IPS-NIHi11 (cell line): Measurements from ENCODE around the gene SLC44A1.

Source experiments
- DNase-seq: peaks from one replicate; pipeline ENCODE4 v3.0.0; 2012; ENCODE audit warnings: mixed read lengths, low spot score

SLC44A1 gene

DNA sequence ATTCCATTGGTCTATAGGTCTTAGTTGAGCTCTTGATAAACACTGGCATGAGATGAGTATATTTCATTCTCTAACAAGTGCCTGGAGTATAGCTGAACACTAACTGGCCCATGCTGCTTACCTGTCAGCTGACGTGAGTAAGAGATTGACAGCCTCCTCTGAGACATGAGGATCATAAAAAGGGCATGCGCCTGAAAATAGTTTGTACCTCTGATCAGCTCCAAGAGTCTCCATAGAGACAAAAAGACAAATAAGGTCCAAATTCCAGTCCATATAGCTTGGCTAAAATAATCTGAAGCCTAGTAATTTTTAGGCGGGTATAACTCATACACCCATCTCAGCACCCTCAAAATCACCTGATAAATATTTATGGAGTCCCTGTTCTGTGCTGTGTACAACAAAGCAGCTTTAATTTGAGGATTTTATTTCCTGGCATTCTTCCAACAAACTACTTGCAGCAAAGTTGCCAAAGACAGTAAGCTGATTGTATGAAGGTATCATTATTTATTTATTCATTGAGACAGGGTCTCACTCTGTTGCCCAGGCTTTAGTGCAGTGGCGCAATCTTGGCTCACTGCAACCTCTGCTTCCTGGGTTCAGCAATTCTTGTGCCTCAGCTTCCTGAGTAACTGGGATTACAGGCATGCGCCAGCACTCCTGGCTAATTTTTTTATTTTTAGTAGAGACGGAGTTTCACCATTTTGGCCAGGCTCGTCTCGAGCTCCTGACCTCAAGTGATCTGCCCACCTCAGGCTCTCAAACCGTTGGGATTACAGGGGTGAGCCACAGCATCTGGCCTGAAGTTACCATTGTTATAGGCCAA is 187.2 kb downstream of the SLC44A1 start:
- no peak for DNase-seq

- no peak for DNase-seq
Measured at GRCh38 chr9:105432247-105432842, 187.9 kb downstream of the SLC44A1 start.

GRCh38 chr9:105435453-105435852 is 191.0 kb downstream of the SLC44A1 start:
- DNase-seq = no peak

DNA sequence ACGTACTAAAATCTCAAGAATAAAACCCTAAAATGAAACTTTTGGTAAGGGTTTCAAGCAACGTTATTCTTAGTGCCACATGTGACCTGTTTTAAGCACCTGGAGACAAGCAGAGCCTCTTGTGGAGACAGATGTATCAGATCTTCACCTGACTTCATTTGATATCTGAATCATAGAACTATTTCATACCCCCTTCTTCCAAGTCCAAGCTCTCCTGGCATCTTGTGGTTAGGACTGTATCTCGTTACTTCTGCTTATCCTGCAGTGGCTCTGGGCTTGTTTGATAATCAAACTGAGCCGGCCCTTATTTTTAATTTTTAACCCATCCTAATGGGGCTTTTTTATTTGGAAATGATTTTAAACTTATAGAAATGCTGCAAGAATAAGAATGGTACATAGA is 192.3 kb downstream of the SLC44A1 start:
- no peak for DNase-seq

DNA sequence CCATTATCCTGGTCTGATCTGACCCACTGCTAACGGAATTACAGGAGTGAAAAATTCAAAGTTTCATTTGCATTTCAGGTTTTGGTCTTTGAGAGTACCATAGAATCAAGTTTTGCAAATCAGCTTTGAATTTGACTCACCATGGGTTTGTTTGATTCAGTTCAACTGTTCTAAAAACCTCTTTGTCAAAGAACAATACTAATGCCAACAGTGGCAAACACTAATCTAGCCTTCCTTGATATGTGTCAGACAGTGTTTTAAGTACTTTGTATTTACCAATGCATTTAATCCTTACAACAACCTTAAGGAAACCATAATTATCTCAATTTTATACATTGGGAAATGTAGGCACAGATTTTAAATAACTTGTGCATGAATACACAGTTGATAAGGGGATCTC is 193.3 kb downstream of the SLC44A1 start:
- no peak for DNase-seq

DNA sequence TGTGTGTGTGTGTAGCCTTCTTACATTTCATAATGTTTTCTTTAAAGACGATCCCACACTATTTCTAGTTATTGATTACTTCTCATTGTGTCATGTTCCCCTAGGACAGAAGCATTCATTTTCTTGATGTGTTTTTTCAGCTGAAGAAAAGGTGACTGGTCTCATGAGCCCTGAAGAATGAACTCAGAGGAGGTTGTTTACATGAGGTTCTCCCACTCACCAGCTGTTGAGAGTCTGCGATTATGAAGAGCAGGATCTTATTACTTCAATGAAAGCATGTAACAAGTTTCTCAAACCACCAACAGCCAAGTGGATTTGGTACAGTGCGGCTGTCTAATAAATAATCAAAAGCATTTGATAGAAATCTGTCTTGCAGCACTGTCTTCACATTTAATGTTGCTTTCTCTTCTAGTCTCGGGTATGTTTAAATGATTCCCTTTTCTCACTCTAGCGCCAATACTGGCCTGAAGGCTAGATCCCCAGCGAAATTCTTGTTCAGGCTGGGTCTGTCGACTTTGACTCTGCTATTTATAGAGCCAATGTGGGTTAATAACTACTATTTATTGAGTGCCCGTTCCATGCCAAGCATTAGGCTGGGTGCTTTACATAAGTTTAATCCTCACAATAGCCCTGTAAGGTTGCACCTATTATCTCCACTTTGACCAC is 193.8 kb downstream of the SLC44A1 start:
- no peak for DNase-seq

DNA sequence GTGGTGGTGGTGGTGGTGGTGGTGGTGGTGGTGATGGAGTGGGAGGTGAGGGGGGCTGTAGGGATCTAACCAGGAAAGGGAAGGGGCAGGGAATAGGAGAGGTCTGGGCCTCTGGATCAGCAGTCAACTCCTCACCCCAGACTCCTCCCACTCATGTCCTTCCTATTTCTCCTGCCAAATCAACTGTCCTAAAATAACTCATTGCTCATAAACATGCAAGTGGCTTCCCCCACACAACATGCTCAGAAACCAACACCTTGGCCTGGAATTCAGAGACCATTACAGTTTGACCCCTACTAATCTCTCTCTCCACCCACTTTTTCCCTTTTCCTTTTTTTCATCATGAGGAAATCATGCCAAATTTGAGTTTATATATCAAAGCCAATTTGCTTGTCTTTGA is 195.0 kb downstream of the SLC44A1 start:
- no peak for DNase-seq

- no peak for DNase-seq
Measured at GRCh38 chr9:105441616-105442160, 197.2 kb downstream of the SLC44A1 start.

- DNase-seq = no peak
Measured at GRCh38 chr9:105443121-105443520, 198.7 kb downstream of the SLC44A1 start.

DNA sequence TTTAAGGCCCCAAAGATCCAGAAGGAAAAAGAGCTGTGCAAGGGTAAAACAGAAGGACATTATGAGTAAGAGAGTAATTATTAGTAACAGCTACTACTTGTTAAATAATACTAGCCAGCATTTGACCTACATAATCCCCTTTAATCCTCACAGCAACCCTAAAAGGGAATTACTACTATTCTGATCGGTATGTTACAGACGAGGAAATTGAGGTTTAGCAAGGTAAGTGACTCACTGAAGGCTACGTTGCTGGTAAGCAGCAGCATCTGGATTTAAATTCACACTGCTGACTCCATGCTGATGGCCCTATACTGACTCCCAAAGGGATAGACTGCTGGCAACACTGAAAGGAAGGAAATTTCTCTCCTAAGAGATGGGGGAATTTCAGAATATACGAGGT is 199.7 kb downstream of the SLC44A1 start:
- no peak for DNase-seq

- no peak for DNase-seq
Measured at GRCh38 chr9:105445203-105445881, 200.9 kb downstream of the SLC44A1 start.

- no peak for DNase-seq
Measured at GRCh38 chr9:105447386-105447813, 202.9 kb downstream of the SLC44A1 start.

DNA sequence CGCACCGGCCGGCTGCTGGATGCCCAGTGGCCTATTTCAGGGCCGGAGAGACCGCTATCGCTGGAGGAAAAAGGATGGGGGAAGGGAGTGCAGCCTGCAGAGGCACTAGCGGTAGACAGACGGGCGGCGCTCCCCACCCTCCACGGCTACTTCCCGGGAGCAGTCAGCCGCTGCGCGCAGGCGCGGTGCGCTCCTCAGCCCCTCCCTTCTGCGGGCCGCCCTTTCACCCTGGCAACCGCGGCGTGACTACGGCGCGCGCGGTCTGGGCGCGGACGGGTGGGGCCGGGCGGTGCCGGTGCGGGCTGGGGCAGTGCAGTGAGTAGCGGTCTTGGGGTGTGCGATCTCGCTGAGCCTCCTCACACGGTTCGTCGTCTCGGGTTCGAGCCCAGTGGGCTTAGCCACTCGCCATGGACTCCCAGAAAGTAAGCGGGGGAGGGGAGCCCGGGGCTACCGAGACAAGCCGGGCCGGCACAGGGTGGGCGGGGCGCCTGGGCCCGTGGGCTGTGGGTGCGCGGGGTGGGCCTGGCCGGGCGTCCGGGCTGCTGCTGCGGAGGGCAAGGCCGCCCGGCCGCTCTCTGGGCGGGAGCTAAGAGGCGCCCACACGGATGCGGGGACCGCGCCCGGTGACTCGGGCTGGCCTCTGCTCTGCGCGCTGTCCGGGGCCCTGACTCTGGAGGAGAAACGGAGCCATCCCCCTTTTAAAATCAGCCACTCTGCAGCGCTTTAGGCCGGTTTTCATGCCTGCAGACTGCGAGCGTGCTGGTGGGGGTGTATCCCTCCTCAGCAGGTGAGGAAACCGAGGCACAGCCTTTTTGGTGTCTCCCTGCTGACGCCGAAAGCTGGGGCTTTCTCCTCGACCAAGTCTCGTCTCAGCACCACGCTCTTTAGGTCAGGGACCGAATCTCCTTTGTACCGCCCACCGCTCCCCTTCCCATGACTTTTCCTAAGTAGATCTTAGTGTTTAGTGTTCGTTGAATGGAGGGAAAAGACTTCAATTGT is 203.7 kb downstream of the SLC44A1 start, which contains the start of gene FSD1L:
Gene FSD1L, plus strand, starts transcription at position 221 of the 999 bp plus-strand sequence. Its CDS starts 187 bp downstream, at position 408.
- DNase-seq = peak; percentile 91

DNA sequence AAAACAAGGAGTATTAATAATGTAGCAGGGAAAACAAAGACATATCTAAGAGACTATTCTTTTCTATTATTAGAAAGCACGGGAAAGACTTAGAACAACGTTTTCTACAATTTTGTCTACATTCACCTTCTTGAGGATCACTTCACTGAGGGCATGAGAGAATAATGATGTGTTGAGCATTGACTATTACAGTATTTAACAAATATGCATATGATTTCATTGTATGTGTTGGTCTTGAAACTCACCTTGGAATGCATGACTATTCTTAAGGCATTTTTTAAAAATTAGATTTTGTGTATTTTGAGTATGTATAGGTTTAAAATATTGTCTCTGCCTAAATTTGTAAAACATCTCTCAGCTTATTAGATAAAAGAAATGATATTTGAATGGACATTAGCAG is 204.6 kb downstream of the SLC44A1 start:
- DNase-seq = no peak

DNA sequence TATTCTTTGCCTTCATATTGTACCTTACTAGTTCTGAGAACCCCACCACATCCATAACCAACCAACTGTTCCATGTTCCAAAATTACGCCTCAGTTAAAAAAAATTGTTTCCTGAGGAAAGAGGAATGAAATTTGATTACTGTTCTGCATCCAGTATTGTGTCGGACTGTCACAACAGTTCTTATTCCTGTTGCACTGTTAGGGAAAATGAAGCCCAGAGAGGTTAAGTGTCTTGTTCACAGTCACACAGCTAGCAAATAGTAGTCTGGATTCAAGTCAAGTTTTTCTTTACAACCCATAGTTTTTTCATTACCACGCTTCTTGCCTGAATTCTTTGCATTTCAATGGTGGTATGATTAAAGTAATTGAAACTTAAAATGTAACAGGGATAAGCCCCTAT is 207.7 kb downstream of the SLC44A1 start:
- DNase-seq = no peak

- no peak for DNase-seq
Measured at GRCh38 chr9:105455836-105456475, 211.5 kb downstream of the SLC44A1 start.

- no peak for DNase-seq
Measured at GRCh38 chr9:105457560-105458294, 213.3 kb downstream of the SLC44A1 start.

GRCh38 chr9:105458404-105458803 is 214.0 kb downstream of the SLC44A1 start:
- DNase-seq = no peak

- DNase-seq = no peak
Measured at GRCh38 chr9:105459336-105459735, 214.9 kb downstream of the SLC44A1 start.
